ENCODE measurements around the gene TEX2. TPM values are rescaled to one million over a fixed set of nuclear protein-coding genes. Genes with fewer than 3 reads are reported as not detected.

Gene TEX2
- total RNA-seq, 2 experiments from 2014 or later: 12.0 to 12.8 TPM

DNA sequence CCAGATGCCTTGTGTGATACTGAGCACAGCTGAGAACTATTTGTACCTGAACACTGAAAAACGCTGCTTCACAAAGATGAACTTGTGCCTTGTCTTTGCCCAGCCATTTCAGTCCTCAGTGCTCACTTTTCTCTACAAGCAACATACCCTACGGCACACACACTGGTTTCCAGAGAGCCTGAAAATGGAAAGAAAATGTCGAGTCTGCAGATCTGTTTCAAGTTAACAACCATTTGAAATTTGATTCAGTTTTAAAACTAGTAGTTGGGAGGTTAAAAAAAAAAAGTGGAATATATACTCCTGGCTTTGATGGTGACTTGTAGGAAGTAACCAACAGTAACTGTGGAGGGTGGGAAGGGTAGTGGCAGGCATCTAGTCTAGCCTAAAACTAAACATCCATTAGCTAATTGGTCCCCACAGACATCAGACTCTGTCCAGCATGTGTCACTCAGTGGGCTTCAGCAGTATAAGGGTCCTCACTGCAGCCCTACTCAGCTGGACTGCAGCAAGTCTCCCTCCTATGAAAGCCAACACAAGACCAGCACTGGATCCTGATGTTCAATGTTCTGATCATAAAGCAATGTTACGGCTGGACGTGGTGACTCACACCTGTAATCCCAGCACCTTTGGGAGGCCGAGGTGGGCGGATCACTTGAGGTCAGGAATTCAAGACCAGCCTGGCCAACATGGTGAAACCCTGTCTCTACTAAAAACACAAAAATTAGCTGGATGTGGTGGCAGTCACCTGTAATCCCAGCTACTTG is 160.3 kb downstream of the TEX2 start:
- no peaks in the 10 kb centered on the region for H3K27me3 Mint-ChIP-seq
- peaks cover 2% of the 10 kb centered on the region for H3K36me3 Mint-ChIP-seq
- no peak overlapping the region for H3K27ac Mint-ChIP-seq

DNA sequence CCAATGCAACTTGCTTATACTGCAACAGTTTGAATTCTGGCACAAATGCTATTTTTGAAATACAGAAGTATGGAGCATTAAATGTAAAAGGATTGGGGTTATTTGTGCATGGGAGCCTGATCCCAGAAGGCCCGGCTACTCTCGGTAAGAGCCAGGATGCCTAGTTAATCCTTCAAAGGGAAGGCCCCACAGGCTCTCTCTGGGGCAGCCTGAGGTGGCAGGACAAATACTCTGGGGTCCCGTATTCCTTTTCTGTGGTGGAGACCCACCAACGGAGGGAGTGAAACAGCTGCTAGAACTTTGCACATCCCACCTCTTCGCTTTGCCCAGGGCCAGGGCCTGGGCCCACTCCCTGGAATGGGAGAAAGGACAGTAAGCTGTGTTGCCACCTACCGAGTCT is 163.5 kb downstream of the TEX2 start:
- ATAC-seq (ENCODE audit: low read depth) (no peak), DNase-seq (no peak)
- Mint-ChIP-seq H3K4me1 (peaks cover 15% of the 10 kb centered on the region), H3K27me3 (no peaks in the 10 kb centered on the region), H3K9me3 (no peaks in the 10 kb centered on the region), H3K36me3 (peaks cover 6% of the 10 kb centered on the region), H3K4me3 (no peak overlapping the region), H3K27ac (no peak overlapping the region)
- POLR2A ChIA-PET: no interaction called here

More for the DNA sequence above, 160.3 kb downstream of the TEX2 start:
- DNase-seq (no peak), ATAC-seq (ENCODE audit: low read depth) (no peak)
- no peaks in the 10 kb centered on the region for H3K9me3 Mint-ChIP-seq
- H3K4me3 Mint-ChIP-seq: no peak overlapping the region
- POLR2A ChIA-PET: no interaction called here
- H3K4me1 Mint-ChIP-seq: peaks cover 19% of the 10 kb centered on the region

Other genes with a start within 250 kb of the TEX2 start
- 10 to 100 TPM; 59.0 to 61.7 TPM for gene ICAM2, start 242.6 kb downstream of the TEX2 start, total RNA-seq
- 10 to 100 TPM; 38.6 to 45.3 TPM for gene ERN1, start 133.1 kb downstream of the TEX2 start, total RNA-seq
- gene PECAM1, start 127.6 kb upstream of the TEX2 start, total RNA-seq: 100 to 1,000 TPM; 163 to 167 TPM
- 1 to 10 TPM in 1 of 2 experiments, under 1 TPM in 1; 0.65 to 1.2 TPM for gene MILR1, start 185.9 kb upstream of the TEX2 start, total RNA-seq
- gene POLG2, start 233.8 kb upstream of the TEX2 start, total RNA-seq: 10 to 100 TPM; 36.4 to 42.9 TPM
- gene DDX5, start 243.0 kb upstream of the TEX2 start, total RNA-seq: 1,000 to 10,000 TPM; 1,143 to 1,182 TPM
- 10 to 100 TPM; 71.0 to 71.7 TPM for gene CEP95, start 243.7 kb upstream of the TEX2 start, total RNA-seq

All from activated naive CD8-positive, alpha-beta T cell treated with anti-CD3 and anti-CD28 coated beads, Interleukin-2, amount 10 ng/mL, durations not matched to agents 7 days and 5 days (primary cell).